GM12878 (cell line): ENCODE data around the gene DCDC1. TPM values are rescaled to one million over a fixed set of nuclear protein-coding genes. Genes with fewer than 3 reads are reported as not detected.

ENCODE experiments used
- ATAC-seq: fragments of 200-7000 bp; cut with Tn5 transposase; 3 replicates; pipeline ENCODE4 v1.9.1; 2020; ENCODE audit warnings: mild to moderate bottlenecking, moderate library complexity
- BruUV-seq: library from RNA; stranded (reverse); fragments of 400-500 nt; replicated peaks from 2 replicates; lab custom pipeline; 2021; lab: Mats Ljungman, UMichigan
- CTCF ChIA-PET: fragments of 300-600 bp; sonication (Branson Sonifier 250); formaldehyde crosslinking; extraction: SDS; loops from one replicate; lab custom pipeline; 2021; ENCODE audit warnings: inconsistent platforms; lab: Yijun Ruan, JAX
- POLR2A ChIA-PET: fragments of 350-600 bp; formaldehyde crosslinking; extraction: SDS; loops from one replicate; lab custom pipeline; 2021; ENCODE audit warnings: inconsistent platforms; lab: Charles Lee
- RAD21 ChIA-PET: fragments of 300-600 bp; sonication (Branson Sonifier 250); formaldehyde crosslinking; loops from one replicate; lab custom pipeline; 2023; ENCODE audit warnings: antibody characterized with exemption; ENCODE audit not compliant: unreplicated experiment; lab: Charles Lee
- SMC1A ChIA-PET: fragments of 300-600 bp; sonication (Branson Sonifier 250); formaldehyde crosslinking; loops from one replicate; lab custom pipeline; 2023; ENCODE audit not compliant: unreplicated experiment, uncharacterized antibody; lab: Charles Lee
- DNase-seq: peaks from one replicate; pipeline ENCODE4 v3.0.0-alpha.2; 2011; ENCODE audit warnings: low read depth, low spot score
- FAIRE-seq: peaks from 3 replicates; lab custom pipeline; 2011; peaks lifted over from hg19 to GRCh38; lab: Jason Lieb, UNC
- H2AFZ ChIP-seq: 2 replicates; pipeline ENCODE4 v1.6.0; 2011; ENCODE audit warnings: low read depth, low read length, control low read depth; ENCODE audit not compliant: control insufficient read depth
- H3K27ac ChIP-seq: 2 replicates; pipeline ENCODE4 v1.5.1; 2011; ENCODE audit warnings: control low read depth; ENCODE audit not compliant: control insufficient read depth, insufficient read depth
- H3K27me3 ChIP-seq, 2 experiments: replicated peaks in 1 of 2; 2 replicates each; pipeline versions ENCODE4 v1.6.0 to v1.6.1; 2011; ENCODE audit warnings: low read length in 1 of 2; ENCODE audit not compliant: control insufficient read depth in 2 of 2, insufficient read depth in 2 of 2
- H3K36me3 ChIP-seq, 2 experiments: 2 replicates each; pipeline ENCODE4 v1.5.1; 2011; ENCODE audit warnings: low read length in 1 of 2; ENCODE audit not compliant: control insufficient read depth in 2 of 2, insufficient read depth in 2 of 2
- H3K4me1 ChIP-seq: 2 replicates; pipeline ENCODE4 v1.6.1; 2011; ENCODE audit warnings: mild to moderate bottlenecking, low read length, moderate library complexity, mixed read lengths; ENCODE audit not compliant: control insufficient read depth, insufficient read depth
- H3K4me2 ChIP-seq: 2 replicates; pipeline ENCODE4 v1.6.0; 2011; ENCODE audit warnings: control low read depth; ENCODE audit not compliant: control insufficient read depth, insufficient read depth
- H3K4me3 ChIP-seq: fragments of 200-600 bp; sonication (generic); 2 replicates; pipeline ENCODE4 v1.5.1; 2016
- H3K79me2 ChIP-seq: 2 replicates; pipeline ENCODE4 v1.6.0; 2011; ENCODE audit warnings: low read length; ENCODE audit not compliant: control insufficient read depth, insufficient read depth
- H3K9ac ChIP-seq: 2 replicates; pipeline ENCODE4 v1.8.0; 2011; ENCODE audit warnings: low read length, control low read depth, mixed read lengths; ENCODE audit not compliant: control insufficient read depth, insufficient read depth
- H3K9me3 ChIP-seq: replicated peaks from 3 replicates; pipeline ENCODE4 v1.5.1; 2011; ENCODE audit warnings: mild to moderate bottlenecking, low read length; ENCODE audit not compliant: control insufficient read depth, insufficient read depth
- H4K20me1 ChIP-seq: 2 replicates; pipeline ENCODE4 v1.6.0; 2011; ENCODE audit not compliant: control insufficient read depth, insufficient read depth
- FOS ChIP-seq: IDR thresholded peaks from 3 replicates; pipeline ENCODE4 v1.6.1; 2011; ENCODE audit warnings: borderline replicate concordance; ENCODE audit not compliant: insufficient read length; ENCODE audit errors: extremely low read depth
- FOXK2 ChIP-seq: fragments of 450-650 bp; IDR thresholded peaks from 2 replicates; pipeline ENCODE4 v1.6.1; 2017; ENCODE audit warnings: mild to moderate bottlenecking, moderate library complexity
- HDAC6 ChIP-seq: fragments of 200-600 bp; sonication (generic); IDR thresholded peaks from one replicate; pipeline ENCODE4 v1.8.0; 2017; ENCODE audit warnings: antibody characterized with exemption; ENCODE audit not compliant: unreplicated experiment
- HSF1 ChIP-seq: fragments of 150-350 bp; IDR thresholded peaks from 2 replicates; pipeline ENCODE4 v1.6.1; 2014; ENCODE audit warnings: mild to moderate bottlenecking, low read depth, low read length
- MEF2A ChIP-seq: IDR thresholded peaks from 2 replicates; pipeline ENCODE4 v1.6.1; 2011; ENCODE audit warnings: low read depth, mild to moderate bottlenecking, low read length, moderate library complexity; ENCODE audit not compliant: insufficient read depth
- NFIC ChIP-seq: IDR thresholded peaks from 2 replicates; pipeline ENCODE4 v1.6.1; 2012; ENCODE audit warnings: low read depth, mild to moderate bottlenecking, inconsistent platforms, low read length, moderate library complexity
- NR2C1 ChIP-seq: fragments of 450-650 bp; IDR thresholded peaks from 2 replicates; pipeline ENCODE4 v1.6.1; 2017; ENCODE audit warnings: antibody characterized with exemption, mild to moderate bottlenecking, moderate library complexity
- NRF1 ChIP-seq: conservative IDR thresholded peaks from 2 replicates; pipeline ENCODE4 v1.6.1; 2011; ENCODE audit warnings: mild to moderate bottlenecking, low read depth, low read length, improper control_type of control experiment
- RELA ChIP-seq: fragments of 450-650 bp; IDR thresholded peaks from 2 replicates; pipeline ENCODE4 v1.8.0; 2014; ENCODE audit warnings: borderline replicate concordance; ENCODE audit not compliant: partially characterized antibody
- SPI1 ChIP-seq: IDR thresholded peaks from 2 replicates; pipeline ENCODE4 v1.6.1; 2011; ENCODE audit warnings: low read depth, mild to moderate bottlenecking, low read length, moderate library complexity, borderline replicate concordance; ENCODE audit not compliant: insufficient read depth
- SUPT20H ChIP-seq: IDR thresholded peaks from 2 replicates; pipeline ENCODE4 v1.6.1; 2011; ENCODE audit warnings: low read depth, mild to moderate bottlenecking, low read length, moderate library complexity, borderline replicate concordance; ENCODE audit not compliant: control insufficient read depth
- TBL1XR1 ChIP-seq: IDR thresholded peaks from 2 replicates; pipeline ENCODE4 v1.6.1; 2012; ENCODE audit warnings: low read depth, low read length, improper control_type of control experiment
- USF1 ChIP-seq: IDR thresholded peaks from 2 replicates; pipeline ENCODE4 v1.6.1; 2011; ENCODE audit warnings: borderline replicate concordance, low read depth, mild to moderate bottlenecking, moderate library complexity, mixed read lengths, low read length; ENCODE audit not compliant: insufficient read depth; ENCODE audit errors: extremely low read length
- ZNF217 ChIP-seq: fragments of 450-650 bp; IDR thresholded peaks from 2 replicates; pipeline ENCODE4 v1.6.1; 2017; ENCODE audit warnings: antibody characterized with exemption, mild to moderate bottlenecking
- WGBS: methylation state at CpG from one replicate; pipeline ENCODE4 v1.1.6; 2016; ENCODE audit warnings: low lambda C conversion rate; ENCODE audit not compliant: insufficient replicate concordance, insufficient coverage; ENCODE audit errors: missing lambda C conversion rate; 5-methylcytosine and 5-hydroxymethylcytosine counted together
- in situ Hi-C: fragments of 300-500 bp; cut with MboI; formaldehyde crosslinking; loops from 9 replicates; pipeline ENCODE4 v1.14.3; 2018; ENCODE audit warnings: mixed read lengths
- intact Hi-C: fragments of 100-400 bp; cut with micrococcal nuclease; formaldehyde crosslinking; loops from one replicate; pipeline ENCODE4 v1.14.2; 2022; ENCODE audit not compliant: unreplicated experiment
- polyA plus RNA-seq, 11 experiments: library from polyadenylated mRNA; depleted of rRNA in 4 of 11; unstranded in 6 of 11; stranded (reverse) in 5 of 11; fragments of >200 nt; fragmentation: Nextera tagmentation in 4 of 11; fragmentation: Illumina TruSeq in 1 of 11; extraction: Ambion mirVana in 4 of 11; extraction: Trizol in 1 of 11; gene quantifications; 1 replicate in 1 of 11; 2 replicates in 10 of 11; pipeline versions ENCODE4 v1.2.1 to v1.2.3, GENCODE V29; 2011 to 2016; ENCODE audit warnings: inconsistent platforms in 2 of 11, missing spikeins in 2 of 11, low read depth in 1 of 11
- total RNA-seq, 4 experiments: library from RNA; depleted of rRNA in 3 of 4; stranded (reverse); fragments of >200 nt in 3 of 4; fragmentation: Illumina TruSeq in 1 of 4; extraction: Trizol in 1 of 4; gene quantifications; 2 replicates each; pipeline versions ENCODE4 v1.2.1 to v1.2.3, GENCODE V29; 2013 to 2021

The DCDC1 gene
- total and polyA plus RNA-seq, 10 of the 15 experiments (the other 5 are each of a cell fraction or from before 2014, with no cell fraction given) = not detected

GRCh38 chr11:30876663-30877396 lies 492.7 kb downstream of the DCDC1 start:
- intact Hi-C loops = no loop called here
- H3K4me1 ChIP-seq = no peaks in the 10 kb centered on the region
- H3K27ac ChIP-seq = no peak overlapping the region
- no peak overlapping the region for H3K4me3 ChIP-seq
- TF ChIP-seq FOXK2 = no peak
- TF ChIP-seq HSF1 = no peak
- no peak for TF ChIP-seq HDAC6
- no peak for TF ChIP-seq NRF1
- no peak for TF ChIP-seq USF1
- no peak for TF ChIP-seq TBL1XR1
- TF ChIP-seq MEF2A = no peak
- TF ChIP-seq SUPT20H = no peak
- no peak for TF ChIP-seq RELA
- no peak for TF ChIP-seq ZNF217
- TF ChIP-seq NFIC = no peak
- TF ChIP-seq FOS = no peak
- TF ChIP-seq NR2C1 = no peak
- TF ChIP-seq SPI1 = no peak
- TF ChIP-seq, all 136 proteins: peak for 0
- in situ Hi-C loops = no loop called here
- H3K36me3 ChIP-seq = no peaks in the 10 kb centered on the region
- no peak overlapping the region for H3K9ac ChIP-seq
- no TSS peak for BruUV-seq
- 13% methylated on average over 2 of the region's 2 CpGs for WGBS
- ChIA-PET POLR2A (no interaction called here), CTCF (no interaction called here), SMC1A (no interaction called here), RAD21 (no interaction called here)
- DNase-seq = no peak
- no peak for FAIRE-seq
- no peaks in the 10 kb centered on the region for H3K27me3 ChIP-seq
- H3K79me2 ChIP-seq = no peaks in the 10 kb centered on the region
- no peaks in the 10 kb centered on the region for H4K20me1 ChIP-seq
- no peaks in the 10 kb centered on the region for H3K9me3 ChIP-seq
- ATAC-seq = no peak
- no peak overlapping the region for H3K4me2 ChIP-seq
- H2AFZ ChIP-seq = no peak overlapping the region
